ENCODE measurements around the gene COTL1.

- TF ChIP-seq, protein P1, sequence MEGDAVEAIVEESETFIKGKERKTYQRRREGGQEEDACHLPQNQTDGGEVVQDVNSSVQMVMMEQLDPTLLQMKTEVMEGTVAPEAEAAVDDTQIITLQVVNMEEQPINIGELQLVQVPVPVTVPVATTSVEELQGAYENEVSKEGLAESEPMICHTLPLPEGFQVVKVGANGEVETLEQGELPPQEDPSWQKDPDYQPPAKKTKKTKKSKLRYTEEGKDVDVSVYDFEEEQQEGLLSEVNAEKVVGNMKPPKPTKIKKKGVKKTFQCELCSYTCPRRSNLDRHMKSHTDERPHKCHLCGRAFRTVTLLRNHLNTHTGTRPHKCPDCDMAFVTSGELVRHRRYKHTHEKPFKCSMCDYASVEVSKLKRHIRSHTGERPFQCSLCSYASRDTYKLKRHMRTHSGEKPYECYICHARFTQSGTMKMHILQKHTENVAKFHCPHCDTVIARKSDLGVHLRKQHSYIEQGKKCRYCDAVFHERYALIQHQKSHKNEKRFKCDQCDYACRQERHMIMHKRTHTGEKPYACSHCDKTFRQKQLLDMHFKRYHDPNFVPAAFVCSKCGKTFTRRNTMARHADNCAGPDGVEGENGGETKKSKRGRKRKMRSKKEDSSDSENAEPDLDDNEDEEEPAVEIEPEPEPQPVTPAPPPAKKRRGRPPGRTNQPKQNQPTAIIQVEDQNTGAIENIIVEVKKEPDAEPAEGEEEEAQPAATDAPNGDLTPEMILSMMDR (IDR thresholded peaks at IDR 0.05) = no peak
- TF ChIP-seq POLR2A (IDR thresholded peaks at IDR 0.05) = no peak
- TF ChIP-seq POLR2AphosphoS5 (IDR thresholded peaks at IDR 0.05) = no peak
Measured at GRCh38 chr16:84577034-84577803, 40.7 kb downstream of the COTL1 start.
